Ovary (tissue), 9 donors: ENCODE measurements around the gene RGS7. TPM values are rescaled to one million over a fixed set of nuclear protein-coding genes. Genes with fewer than 3 reads are reported as not detected.

Experiments
- DNase-seq, 5 donors: peaks; one replicate each; pipeline ENCODE4 v3.0.0-alpha.2; 2019 to 2020
- H3K27ac ChIP-seq, 2 donors: fragments of 200-600 bp; one replicate each; pipeline versions ENCODE4 v1.5.1 to v1.8.0; 2019 to 2022
- H3K27me3 ChIP-seq: fragments of 200-600 bp; one replicate; pipeline ENCODE4 v1.8.0; 2022
- H3K36me3 ChIP-seq: fragments of 200-600 bp; sonication (generic); one replicate; pipeline ENCODE4 v1.5.1; 2019
- H3K4me1 ChIP-seq: one replicate; pipeline ENCODE4 v1.8.1; 2013; ENCODE audit warnings: mild to moderate bottlenecking, moderate library complexity; ENCODE audit not compliant: insufficient read depth
- H3K4me3 ChIP-seq: fragments of 200-600 bp; sonication (generic); one replicate; pipeline ENCODE4 v1.5.1; 2017
- H3K9me3 ChIP-seq, 2 donors: fragments of 200-600 bp in 1 of 2; sonication (generic) in 1 of 2; one replicate each; pipeline versions ENCODE4 v1.5.1 to v1.8.1; 2013 to 2019; ENCODE audit warnings: mild to moderate bottlenecking in 1 of 2, moderate library complexity in 1 of 2
- EP300 ChIP-seq: sonication (generic); formaldehyde crosslinking; IDR thresholded peaks from one replicate; pipeline ENCODE4 v1.6.1; 2017; ENCODE audit warnings: antibody characterized with exemption
- POLR2A ChIP-seq: fragments of 450-650 bp; IDR thresholded peaks from one replicate; pipeline ENCODE4 v1.6.1; 2017; ENCODE audit warnings: antibody characterized with exemption, mild to moderate bottlenecking, moderate library complexity
- WGBS, 3 donors: extraction: QIAGEN DNeasy Blood & Tissue Kit in 1 of 3; methylation state at CpG; one replicate each; pipeline versions ENCODE4 v1.1.5 to v1.1.7; 2013 to 2017; 5-methylcytosine and 5-hydroxymethylcytosine counted together
- intact Hi-C, 4 donors: fragments of 100-400 bp; cut with DNase I; formaldehyde crosslinking; loops; one replicate each; pipeline versions ENCODE4 v1.11.0 to v1.15.1; 2022 to 2023
- polyA plus RNA-seq, 2 donors: library from polyadenylated mRNA; stranded (reverse); fragments of 200-250 nt in 1 of 2; fragments of 350-450 nt in 1 of 2; fragmentation: Illumina TruSeq in 1 of 2; extraction: RNeasy Lipid Tissue Mini Kit (QIAGEN cat#74804) in 1 of 2; gene quantifications; one replicate each; pipeline ENCODE4 v1.2.3, GENCODE V29; 2013 to 2014
- total RNA-seq, 7 donors: library from RNA; depleted of rRNA in 2 of 7; stranded (reverse); fragments of >200 nt in 2 of 7; fragmentation: NEBNext Ultra II Directional in 3 of 7; extraction: Animal tissue kit (Norgen Biotek cat#: 25700) in 3 of 7; gene quantifications; one replicate each; pipeline versions ENCODE4 v1.1.0 to v1.2.4, GENCODE V29; 2016 to 2023
- TF ChIP-seq, protein P1 (sequence below), 3 donors: fragments of 450-650 bp in 2 of 3; fragments of 200-600 bp in 1 of 3; IDR thresholded peaks; one replicate each; pipeline versions ENCODE4 v1.5.1 to v1.8.0; 2016 to 2022; ENCODE audit warnings: antibody characterized with exemption in 3 of 3, mild to moderate bottlenecking in 1 of 3
- donor health status: DM: no; HTN: no; CAD: no; lungs with moderate emphysema.
- donor health status: DM: no; HTN: no; CAD: no.
- donor health status: Bipolar disorder and iron deficiency.
- donor health status: DM: yes; HTN: yes; CAD: no.
- donor health status: DM: no; HTN: no; CAD: no.
- donor health status: DM: yes; HTN: yes; CAD: no.

The RGS7 gene
- total and polyA plus RNA-seq, 9 donors = 0.10 to 1.00 (median 0.37) TPM; not detected in 1

DNA sequence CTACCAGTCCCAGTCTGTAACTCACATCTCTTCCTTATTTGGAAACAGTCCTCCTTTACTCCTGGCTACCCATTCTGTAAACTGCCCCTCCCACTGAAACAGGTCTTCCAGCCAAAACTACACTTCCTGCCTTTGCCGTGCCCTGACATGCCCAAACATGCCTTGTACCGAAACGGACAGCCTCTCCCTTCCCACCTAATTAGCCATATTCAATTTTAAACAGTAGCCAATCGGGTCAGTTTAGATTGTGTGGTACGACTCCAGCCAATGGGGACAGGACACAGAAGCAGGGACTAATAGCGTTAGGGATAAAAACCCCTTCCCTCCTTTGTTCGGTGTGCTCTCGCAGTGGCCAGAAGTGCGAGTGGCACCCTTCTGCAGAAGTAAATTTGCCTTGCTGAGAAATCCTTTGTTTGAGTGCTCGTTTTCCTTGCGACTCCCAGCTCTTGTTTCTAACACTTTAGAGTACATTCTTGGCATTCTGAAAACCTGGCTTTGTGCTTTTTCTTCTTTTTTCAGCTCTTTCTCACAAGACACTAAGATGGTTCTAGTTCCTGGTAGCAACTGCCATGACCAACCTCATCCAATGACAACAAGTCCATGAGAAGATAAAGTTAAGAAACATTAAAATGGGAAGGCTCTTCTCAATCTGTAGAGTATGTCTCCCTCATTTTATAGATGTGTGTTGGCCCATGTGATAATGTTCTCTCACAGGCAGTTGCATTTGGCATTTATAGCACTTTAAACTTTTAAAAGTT lies 419.9 kb downstream of the RGS7 start:
- Histone ChIP-seq H3K27ac (no peak overlapping the region), H3K9me3 (peaks cover 0 to 3% of the 10 kb centered on the region in 2 donors), H3K27me3 (no peaks in the 10 kb centered on the region), H3K36me3 (no peaks in the 10 kb centered on the region), H3K4me3 (no peak overlapping the region), H3K4me1 (no peaks in the 10 kb centered on the region)
- TF ChIP-seq, protein P1, sequence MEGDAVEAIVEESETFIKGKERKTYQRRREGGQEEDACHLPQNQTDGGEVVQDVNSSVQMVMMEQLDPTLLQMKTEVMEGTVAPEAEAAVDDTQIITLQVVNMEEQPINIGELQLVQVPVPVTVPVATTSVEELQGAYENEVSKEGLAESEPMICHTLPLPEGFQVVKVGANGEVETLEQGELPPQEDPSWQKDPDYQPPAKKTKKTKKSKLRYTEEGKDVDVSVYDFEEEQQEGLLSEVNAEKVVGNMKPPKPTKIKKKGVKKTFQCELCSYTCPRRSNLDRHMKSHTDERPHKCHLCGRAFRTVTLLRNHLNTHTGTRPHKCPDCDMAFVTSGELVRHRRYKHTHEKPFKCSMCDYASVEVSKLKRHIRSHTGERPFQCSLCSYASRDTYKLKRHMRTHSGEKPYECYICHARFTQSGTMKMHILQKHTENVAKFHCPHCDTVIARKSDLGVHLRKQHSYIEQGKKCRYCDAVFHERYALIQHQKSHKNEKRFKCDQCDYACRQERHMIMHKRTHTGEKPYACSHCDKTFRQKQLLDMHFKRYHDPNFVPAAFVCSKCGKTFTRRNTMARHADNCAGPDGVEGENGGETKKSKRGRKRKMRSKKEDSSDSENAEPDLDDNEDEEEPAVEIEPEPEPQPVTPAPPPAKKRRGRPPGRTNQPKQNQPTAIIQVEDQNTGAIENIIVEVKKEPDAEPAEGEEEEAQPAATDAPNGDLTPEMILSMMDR (IDR thresholded peaks at IDR 0.05) = no peak
- TF ChIP-seq EP300 (no peak), POLR2A (no peak)
- WGBS, 3 donors = 91 to 96% (median 93%) methylated on average over 11 of the region's 11 CpGs
- DNase-seq = no peak
- intact Hi-C loops = no loop called here

DNA sequence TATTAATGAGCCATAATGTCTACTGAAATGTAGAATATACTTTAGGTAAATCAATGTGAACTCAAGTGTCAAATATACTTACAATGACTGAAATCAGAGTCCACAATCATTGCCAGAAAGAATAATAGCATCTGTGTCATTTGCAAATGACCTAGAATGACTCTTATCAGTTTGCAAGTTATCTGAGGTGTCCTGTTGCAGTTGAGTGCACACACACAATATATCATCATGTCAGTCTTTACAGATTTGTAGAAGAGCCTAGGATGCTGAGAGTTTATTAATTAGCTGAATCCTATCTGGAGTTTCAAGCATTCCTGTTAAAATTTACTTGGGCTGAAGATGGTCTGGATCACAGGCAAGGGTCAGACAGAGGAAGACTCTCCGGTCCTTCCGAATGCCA lies 421.1 kb downstream of the RGS7 start:
- intact Hi-C loops = no loop called here
- H3K27ac ChIP-seq = no peak overlapping the region
- TF ChIP-seq, protein P1 (IDR thresholded peaks at IDR 0.05) = no peak
- TF ChIP-seq POLR2A (no peak), EP300 (no peak)

DNA sequence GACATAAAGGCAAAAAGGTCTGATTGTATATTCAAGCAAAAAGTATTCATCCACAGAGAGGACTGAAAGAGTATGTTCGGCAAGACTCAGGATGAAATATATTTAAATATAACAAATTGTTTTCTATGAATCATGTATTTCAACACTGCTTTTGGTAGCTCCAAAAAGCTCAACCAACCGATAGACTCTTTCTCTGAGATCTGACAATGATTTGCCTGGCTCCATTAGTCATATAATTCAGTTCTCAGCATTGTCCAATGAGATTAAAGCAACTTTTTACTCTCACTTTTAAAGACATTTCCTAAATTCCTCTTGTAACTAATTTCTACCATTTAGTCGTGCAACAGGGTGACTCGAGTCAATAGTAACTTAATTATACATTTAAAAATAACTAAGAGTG lies 426.0 kb downstream of the RGS7 start:
- intact Hi-C loops = no loop called here
- TF ChIP-seq, protein P1 (IDR thresholded peaks at IDR 0.05) = no peak
- TF ChIP-seq EP300 (no peak), POLR2A (no peak)
- H3K4me3 ChIP-seq = no peak overlapping the region
- 80 to 89% (median 86%) methylated on average over 4 of the region's 4 CpGs for WGBS, 3 donors
- no peaks in the 10 kb centered on the region for H3K9me3 ChIP-seq
- no peaks in the 10 kb centered on the region for H3K4me1 ChIP-seq
- H3K27ac ChIP-seq = no peak overlapping the region
- no peak for DNase-seq
- H3K27me3 ChIP-seq = no peaks in the 10 kb centered on the region
- no peaks in the 10 kb centered on the region for H3K36me3 ChIP-seq

More for the DNA sequence above, 421.1 kb downstream of the RGS7 start:
- no peak overlapping the region for H3K4me3 ChIP-seq
- no peaks in the 10 kb centered on the region for H3K4me1 ChIP-seq
- 70 to 83% (median 81%) methylated on average over 2 of the region's 2 CpGs for WGBS, 3 donors
- no peaks in the 10 kb centered on the region for H3K27me3 ChIP-seq
- DNase-seq = no peak
- H3K36me3 ChIP-seq = no peaks in the 10 kb centered on the region
- peaks cover 0 to 3% of the 10 kb centered on the region in 2 donors for H3K9me3 ChIP-seq

DNA sequence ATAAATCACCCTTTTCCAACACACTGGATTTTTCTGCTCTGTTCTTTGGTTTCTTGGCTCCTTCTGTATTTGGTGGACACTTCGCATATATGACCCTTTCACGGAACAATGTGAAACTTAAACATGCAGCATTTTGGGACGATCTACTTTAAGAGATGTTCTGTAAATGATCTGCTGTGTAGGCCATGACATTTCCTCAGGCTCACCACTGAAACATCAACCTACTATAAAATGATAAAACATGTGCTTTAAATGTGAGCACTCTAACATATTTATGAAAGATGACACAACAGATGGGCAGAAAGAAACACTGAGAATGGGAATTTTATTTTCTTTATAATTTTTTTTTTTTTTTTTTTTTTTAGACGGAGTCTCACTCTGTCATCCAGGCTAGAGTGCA lies 428.7 kb downstream of the RGS7 start:
- TF ChIP-seq, protein P1 (IDR thresholded peaks at IDR 0.05) = no peak
- TF ChIP-seq EP300 (no peak), POLR2A (no peak)
- 89 to 98% (median 96%) methylated on average over 4 of the region's 4 CpGs for WGBS, 3 donors
- Histone ChIP-seq H3K4me3 (no peak overlapping the region), H3K9me3 (no peaks in the 10 kb centered on the region), H3K27ac (no peak overlapping the region), H3K36me3 (no peaks in the 10 kb centered on the region), H3K4me1 (no peaks in the 10 kb centered on the region), H3K27me3 (no peaks in the 10 kb centered on the region)
- no peak for DNase-seq
- intact Hi-C loops = no loop called here
